HepG2 (cell line): ENCODE data around the gene TPX2. TPM values are rescaled to one million over a fixed set of nuclear protein-coding genes. Genes with fewer than 3 reads are reported as not detected.

ENCODE experiments used
- ARID2 ChIP-seq: sonication (generic); formaldehyde crosslinking; IDR thresholded peaks from 2 replicates; pipeline ENCODE4 v1.8.1; 2022; ENCODE audit warnings: mild to moderate bottlenecking, missing genetic modification reagents, borderline replicate concordance
- FOXA1 ChIP-seq, 2 experiments: fragments of 450-650 bp in 1 of 2; sonication (generic) in 1 of 2; formaldehyde crosslinking in 1 of 2; IDR thresholded peaks; 2 replicates each; pipeline versions ENCODE4 v1.4.0 to v1.6.1; 2016 to 2020; ENCODE audit warnings: missing genetic modification reagents in 1 of 2
- GMEB2 ChIP-seq: IDR thresholded peaks from 2 replicates; pipeline ENCODE4 v1.6.1; 2016; ENCODE audit warnings: missing biosample characterization, missing genetic modification reagents, low read depth
- HOXA9 ChIP-seq: sonication (generic); formaldehyde crosslinking; IDR thresholded peaks from 2 replicates; pipeline ENCODE4 v1.8.1; 2022; ENCODE audit warnings: missing genetic modification reagents, mild to moderate bottlenecking, moderate library complexity, borderline replicate concordance
- PAF1 ChIP-seq: IDR thresholded peaks from 2 replicates; pipeline ENCODE4 v1.6.1; 2016; ENCODE audit warnings: missing genetic modification reagents, missing compliant biosample characterization
- PCBP2 ChIP-seq: fragments of 200-400 bp; formaldehyde crosslinking; optimal IDR thresholded peaks from 2 replicates; pipeline ENCODE3; 2018; ENCODE audit warnings: low read length, low read depth; ENCODE audit not compliant: poor library complexity, severe bottlenecking
- RELA ChIP-seq: sonication (generic); formaldehyde crosslinking; IDR thresholded peaks from 2 replicates; pipeline ENCODE4 v1.4.0; 2020; ENCODE audit warnings: missing genetic modification reagents
- SAP130 ChIP-seq: IDR thresholded peaks from 2 replicates; pipeline ENCODE4 v1.6.1; 2016; ENCODE audit warnings: low read depth
- SETDB1 ChIP-seq: sonication (generic); formaldehyde crosslinking; IDR thresholded peaks from 2 replicates; pipeline ENCODE4 v1.5.1; 2020; ENCODE audit warnings: missing genetic modification reagents, mild to moderate bottlenecking, borderline replicate concordance
- YEATS2 ChIP-seq: sonication (generic); formaldehyde crosslinking; IDR thresholded peaks from 2 replicates; pipeline ENCODE4 v1.4.0; 2020; ENCODE audit warnings: missing genetic modification reagents, borderline replicate concordance
- ZMAT5 ChIP-seq: sonication (generic); formaldehyde crosslinking; IDR thresholded peaks from 2 replicates; pipeline ENCODE4 v1.5.0; 2020; ENCODE audit warnings: mild to moderate bottlenecking, low read depth, missing genetic modification reagents, borderline replicate concordance
- ZNF276 ChIP-seq: sonication (generic); formaldehyde crosslinking; IDR thresholded peaks from 2 replicates; pipeline ENCODE4 v1.4.0; 2020; ENCODE audit warnings: mild to moderate bottlenecking, low read depth, missing genetic modification reagents
- ZNF607 ChIP-seq: sonication (generic); formaldehyde crosslinking; IDR thresholded peaks from 2 replicates; pipeline ENCODE4 v1.5.1; 2020; ENCODE audit warnings: missing genetic modification reagents, mild to moderate bottlenecking, borderline replicate concordance
- polyA plus RNA-seq, 8 experiments: library from polyadenylated mRNA; depleted of rRNA in 3 of 8; stranded (reverse) in 7 of 8; unstranded in 1 of 8; fragments of >200 nt; fragmentation: Illumina TruSeq in 4 of 8; extraction: Trizol in 4 of 8; gene quantifications; 2 replicates each; pipeline versions ENCODE4 v1.2.1 to v1.2.3, GENCODE V29; 2011 to 2016; ENCODE audit warnings: low read depth in 4 of 8, missing spikeins in 1 of 8, mixed read lengths in 1 of 8; ENCODE audit not compliant: insufficient read depth in 1 of 8
- total RNA-seq, 5 experiments: library from RNA; depleted of rRNA; stranded (reverse); fragments of >200 nt; fragmentation: Illumina TruSeq; extraction: Trizol; gene quantifications; 2 replicates each; pipeline ENCODE4 v1.2.3, GENCODE V29; 2016; ENCODE audit warnings: low read depth in 1 of 5
- TF ChIP-seq, protein P1 (sequence below): sonication (generic); formaldehyde crosslinking; conservative IDR thresholded peaks from 2 replicates; pipeline ENCODE4 v1.8.0; 2022; ENCODE audit warnings: low read depth, missing genetic modification reagents
- TF ChIP-seq, protein P2 (sequence below): sonication (generic); formaldehyde crosslinking; IDR thresholded peaks from 2 replicates; pipeline ENCODE4 v1.9.0; 2021; ENCODE audit warnings: mild to moderate bottlenecking, missing genetic modification reagents

TPX2 gene
- total and polyA plus RNA-seq, 2 of the 13 experiments (the other 11 are each of a cell fraction or from before 2014, with no cell fraction given) = 34.3 to 124 TPM

GRCh38 chr20:31719644-31720485, 19.2 kb upstream of the TPX2 start (continued):
- TF ChIP-seq, protein P1, sequence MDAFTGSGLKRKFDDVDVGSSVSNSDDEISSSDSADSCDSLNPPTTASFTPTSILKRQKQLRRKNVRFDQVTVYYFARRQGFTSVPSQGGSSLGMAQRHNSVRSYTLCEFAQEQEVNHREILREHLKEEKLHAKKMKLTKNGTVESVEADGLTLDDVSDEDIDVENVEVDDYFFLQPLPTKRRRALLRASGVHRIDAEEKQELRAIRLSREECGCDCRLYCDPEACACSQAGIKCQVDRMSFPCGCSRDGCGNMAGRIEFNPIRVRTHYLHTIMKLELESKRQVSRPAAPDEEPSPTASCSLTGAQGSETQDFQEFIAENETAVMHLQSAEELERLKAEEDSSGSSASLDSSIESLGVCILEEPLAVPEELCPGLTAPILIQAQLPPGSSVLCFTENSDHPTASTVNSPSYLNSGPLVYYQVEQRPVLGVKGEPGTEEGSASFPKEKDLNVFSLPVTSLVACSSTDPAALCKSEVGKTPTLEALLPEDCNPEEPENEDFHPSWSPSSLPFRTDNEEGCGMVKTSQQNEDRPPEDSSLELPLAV (CRISPR knock-in tag) = no peak
- no peak; the same call in 1 of the 2 replicates for TF ChIP-seq ARID2 (CRISPR knock-in tag)
- peak; percentile 51; the same call in 1 of the 2 replicates for TF ChIP-seq YEATS2 (CRISPR knock-in tag)
- peak; percentile 54; the same call in 1 of the 2 replicates for TF ChIP-seq ZNF276 (CRISPR knock-in tag)
- TF ChIP-seq ZMAT5 (CRISPR knock-in tag) = no peak; the same call in 1 of the 2 replicates
- TF ChIP-seq ZNF607 (CRISPR knock-in tag) = no peak
- no peak for TF ChIP-seq HOXA9
- TF ChIP-seq PCBP2 = peak; percentile 91
- TF ChIP-seq, protein P2, sequence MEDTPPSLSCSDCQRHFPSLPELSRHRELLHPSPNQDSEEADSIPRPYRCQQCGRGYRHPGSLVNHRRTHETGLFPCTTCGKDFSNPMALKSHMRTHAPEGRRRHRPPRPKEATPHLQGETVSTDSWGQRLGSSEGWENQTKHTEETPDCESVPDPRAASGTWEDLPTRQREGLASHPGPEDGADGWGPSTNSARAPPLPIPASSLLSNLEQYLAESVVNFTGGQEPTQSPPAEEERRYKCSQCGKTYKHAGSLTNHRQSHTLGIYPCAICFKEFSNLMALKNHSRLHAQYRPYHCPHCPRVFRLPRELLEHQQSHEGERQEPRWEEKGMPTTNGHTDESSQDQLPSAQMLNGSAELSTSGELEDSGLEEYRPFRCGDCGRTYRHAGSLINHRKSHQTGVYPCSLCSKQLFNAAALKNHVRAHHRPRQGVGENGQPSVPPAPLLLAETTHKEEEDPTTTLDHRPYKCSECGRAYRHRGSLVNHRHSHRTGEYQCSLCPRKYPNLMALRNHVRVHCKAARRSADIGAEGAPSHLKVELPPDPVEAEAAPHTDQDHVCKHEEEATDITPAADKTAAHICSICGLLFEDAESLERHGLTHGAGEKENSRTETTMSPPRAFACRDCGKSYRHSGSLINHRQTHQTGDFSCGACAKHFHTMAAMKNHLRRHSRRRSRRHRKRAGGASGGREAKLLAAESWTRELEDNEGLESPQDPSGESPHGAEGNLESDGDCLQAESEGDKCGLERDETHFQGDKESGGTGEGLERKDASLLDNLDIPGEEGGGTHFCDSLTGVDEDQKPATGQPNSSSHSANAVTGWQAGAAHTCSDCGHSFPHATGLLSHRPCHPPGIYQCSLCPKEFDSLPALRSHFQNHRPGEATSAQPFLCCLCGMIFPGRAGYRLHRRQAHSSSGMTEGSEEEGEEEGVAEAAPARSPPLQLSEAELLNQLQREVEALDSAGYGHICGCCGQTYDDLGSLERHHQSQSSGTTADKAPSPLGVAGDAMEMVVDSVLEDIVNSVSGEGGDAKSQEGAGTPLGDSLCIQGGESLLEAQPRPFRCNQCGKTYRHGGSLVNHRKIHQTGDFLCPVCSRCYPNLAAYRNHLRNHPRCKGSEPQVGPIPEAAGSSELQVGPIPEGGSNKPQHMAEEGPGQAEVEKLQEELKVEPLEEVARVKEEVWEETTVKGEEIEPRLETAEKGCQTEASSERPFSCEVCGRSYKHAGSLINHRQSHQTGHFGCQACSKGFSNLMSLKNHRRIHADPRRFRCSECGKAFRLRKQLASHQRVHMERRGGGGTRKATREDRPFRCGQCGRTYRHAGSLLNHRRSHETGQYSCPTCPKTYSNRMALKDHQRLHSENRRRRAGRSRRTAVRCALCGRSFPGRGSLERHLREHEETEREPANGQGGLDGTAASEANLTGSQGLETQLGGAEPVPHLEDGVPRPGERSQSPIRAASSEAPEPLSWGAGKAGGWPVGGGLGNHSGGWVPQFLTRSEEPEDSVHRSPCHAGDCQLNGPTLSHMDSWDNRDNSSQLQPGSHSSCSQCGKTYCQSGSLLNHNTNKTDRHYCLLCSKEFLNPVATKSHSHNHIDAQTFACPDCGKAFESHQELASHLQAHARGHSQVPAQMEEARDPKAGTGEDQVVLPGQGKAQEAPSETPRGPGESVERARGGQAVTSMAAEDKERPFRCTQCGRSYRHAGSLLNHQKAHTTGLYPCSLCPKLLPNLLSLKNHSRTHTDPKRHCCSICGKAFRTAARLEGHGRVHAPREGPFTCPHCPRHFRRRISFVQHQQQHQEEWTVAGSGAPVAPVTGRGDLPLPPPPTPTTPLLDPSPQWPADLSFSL (CRISPR knock-in tag) = peak; percentile 41; the same call in 1 of the 2 replicates
- TF ChIP-seq SAP130 (CRISPR knock-in tag) = peak; percentile 99
- TF ChIP-seq PAF1 (CRISPR knock-in tag) = peak; percentile 88
- 0 out of 2 replicates have a peak, but pooled peaks have one; percentile 42 for TF ChIP-seq GMEB2 (CRISPR knock-in tag)
- TF ChIP-seq RELA (CRISPR knock-in tag) = peak; percentile 16
- TF ChIP-seq FOXA1 (IDR thresholded peaks at IDR 0.05) = peak; percentile 82
- peak; percentile 98 for TF ChIP-seq FOXA1 (CRISPR knock-in tag; IDR thresholded peaks at IDR 0.05)
- no peak for TF ChIP-seq SETDB1 (CRISPR knock-in tag)
